ENCODE measurements around the gene GRAMD4. TPM values are rescaled to one million over a fixed set of nuclear protein-coding genes. Genes with fewer than 3 reads are reported as not detected.

GRAMD4 gene
- total and polyA plus RNA-seq, 10 of the 15 experiments (the other 5 are each of a cell fraction or from before 2014, with no cell fraction given), result 0.21 to 45.5 (median 10.6) TPM

DNA sequence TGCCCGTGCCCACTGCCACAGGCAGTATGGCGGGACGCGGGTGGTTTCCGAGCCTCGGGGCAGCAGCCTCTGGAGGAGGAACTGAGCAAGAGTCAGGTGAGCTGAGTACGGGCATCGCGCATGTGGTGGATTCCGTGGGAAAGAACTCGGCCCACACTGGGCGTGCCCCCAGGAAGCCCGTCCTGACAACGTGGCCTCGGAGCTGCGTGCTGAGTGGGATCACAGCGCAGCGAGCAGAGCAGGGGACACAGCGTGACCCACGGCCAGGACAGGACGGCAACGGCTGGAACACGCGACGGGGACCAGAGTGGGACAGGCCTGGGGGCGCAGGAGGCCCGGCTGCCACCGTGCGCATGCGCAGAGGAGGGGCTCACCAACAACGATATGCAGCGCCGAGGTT, 81.1 kb downstream of the GRAMD4 start (continued):
- TF ChIP-seq, protein P1, sequence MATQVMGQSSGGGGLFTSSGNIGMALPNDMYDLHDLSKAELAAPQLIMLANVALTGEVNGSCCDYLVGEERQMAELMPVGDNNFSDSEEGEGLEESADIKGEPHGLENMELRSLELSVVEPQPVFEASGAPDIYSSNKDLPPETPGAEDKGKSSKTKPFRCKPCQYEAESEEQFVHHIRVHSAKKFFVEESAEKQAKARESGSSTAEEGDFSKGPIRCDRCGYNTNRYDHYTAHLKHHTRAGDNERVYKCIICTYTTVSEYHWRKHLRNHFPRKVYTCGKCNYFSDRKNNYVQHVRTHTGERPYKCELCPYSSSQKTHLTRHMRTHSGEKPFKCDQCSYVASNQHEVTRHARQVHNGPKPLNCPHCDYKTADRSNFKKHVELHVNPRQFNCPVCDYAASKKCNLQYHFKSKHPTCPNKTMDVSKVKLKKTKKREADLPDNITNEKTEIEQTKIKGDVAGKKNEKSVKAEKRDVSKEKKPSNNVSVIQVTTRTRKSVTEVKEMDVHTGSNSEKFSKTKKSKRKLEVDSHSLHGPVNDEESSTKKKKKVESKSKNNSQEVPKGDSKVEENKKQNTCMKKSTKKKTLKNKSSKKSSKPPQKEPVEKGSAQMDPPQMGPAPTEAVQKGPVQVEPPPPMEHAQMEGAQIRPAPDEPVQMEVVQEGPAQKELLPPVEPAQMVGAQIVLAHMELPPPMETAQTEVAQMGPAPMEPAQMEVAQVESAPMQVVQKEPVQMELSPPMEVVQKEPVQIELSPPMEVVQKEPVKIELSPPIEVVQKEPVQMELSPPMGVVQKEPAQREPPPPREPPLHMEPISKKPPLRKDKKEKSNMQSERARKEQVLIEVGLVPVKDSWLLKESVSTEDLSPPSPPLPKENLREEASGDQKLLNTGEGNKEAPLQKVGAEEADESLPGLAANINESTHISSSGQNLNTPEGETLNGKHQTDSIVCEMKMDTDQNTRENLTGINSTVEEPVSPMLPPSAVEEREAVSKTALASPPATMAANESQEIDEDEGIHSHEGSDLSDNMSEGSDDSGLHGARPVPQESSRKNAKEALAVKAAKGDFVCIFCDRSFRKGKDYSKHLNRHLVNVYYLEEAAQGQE (IDR thresholded peaks at IDR 0.05; ENCODE audit: low read depth, low read length), result no peak
- TF ChIP-seq, protein P2, sequence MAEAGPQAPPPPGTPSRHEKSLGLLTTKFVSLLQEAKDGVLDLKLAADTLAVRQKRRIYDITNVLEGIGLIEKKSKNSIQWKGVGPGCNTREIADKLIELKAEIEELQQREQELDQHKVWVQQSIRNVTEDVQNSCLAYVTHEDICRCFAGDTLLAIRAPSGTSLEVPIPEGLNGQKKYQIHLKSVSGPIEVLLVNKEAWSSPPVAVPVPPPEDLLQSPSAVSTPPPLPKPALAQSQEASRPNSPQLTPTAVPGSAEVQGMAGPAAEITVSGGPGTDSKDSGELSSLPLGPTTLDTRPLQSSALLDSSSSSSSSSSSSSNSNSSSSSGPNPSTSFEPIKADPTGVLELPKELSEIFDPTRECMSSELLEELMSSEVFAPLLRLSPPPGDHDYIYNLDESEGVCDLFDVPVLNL (IDR thresholded peaks at IDR 0.05; ENCODE audit: low read depth, low read length), result no peak
- no peak for TF ChIP-seq GATAD2B (conservative IDR thresholded peaks at IDR 0.05; ENCODE audit: low read depth)
- TF ChIP-seq MTA3 (IDR thresholded peaks at IDR 0.05; ENCODE audit: borderline replicate concordance, low read length), result no peak
- TF ChIP-seq ZNF24 (IDR thresholded peaks at IDR 0.05), result no peak
- TF ChIP-seq CHD2 (IDR thresholded peaks at IDR 0.05; ENCODE audit: borderline replicate concordance, low read depth, low read length), result no peak
- TF ChIP-seq DPF2 (IDR thresholded peaks at IDR 0.05), result no peak

DNA sequence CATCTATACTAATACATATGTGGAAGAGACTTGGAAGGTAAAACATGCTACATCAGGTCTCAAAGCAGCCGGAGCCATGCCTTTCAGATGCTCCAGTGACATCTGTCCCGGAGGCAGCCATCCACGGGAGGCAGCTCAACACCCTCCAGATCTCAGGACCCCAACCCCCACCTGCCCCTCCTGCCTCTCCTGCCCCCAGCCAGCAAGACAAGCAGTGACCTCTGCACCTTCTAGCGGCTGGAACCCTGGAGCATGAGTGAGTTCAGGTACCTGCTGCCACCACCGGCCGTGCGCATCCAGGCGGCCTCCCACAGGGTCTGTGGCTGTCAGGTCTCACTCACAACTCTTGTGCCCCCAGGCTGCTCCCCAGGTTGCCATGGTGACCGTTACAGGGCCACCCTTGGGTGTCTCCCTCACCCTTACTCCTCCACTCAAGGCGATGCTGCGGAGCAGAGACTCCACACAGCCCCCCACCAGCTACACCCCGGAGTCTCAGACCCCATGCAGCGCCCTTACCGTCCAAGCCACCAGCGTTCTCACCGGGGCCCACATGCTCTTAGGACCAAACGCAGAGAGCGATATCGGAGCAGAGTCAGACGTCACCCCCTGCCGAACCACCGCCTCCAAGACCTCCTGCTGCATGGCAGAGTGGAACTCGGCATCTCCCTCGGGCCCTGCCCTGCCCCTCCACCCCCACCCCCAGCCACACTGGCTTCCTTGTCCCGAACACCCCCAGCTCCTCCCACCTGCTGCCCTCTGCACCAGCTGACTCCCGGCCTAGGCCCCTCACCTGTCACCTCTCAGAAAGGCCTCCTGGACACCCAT, 83.2 kb downstream of the GRAMD4 start:
- Histone ChIP-seq H4K20me1 (ENCODE audit: control insufficient read depth, insufficient read depth) (no peaks in the 10 kb centered on the region), H3K27ac (ENCODE audit: control insufficient read depth, insufficient read depth) (no peak overlapping the region), H3K4me1 (ENCODE audit: control insufficient read depth, insufficient read depth, low read length) (no peaks in the 10 kb centered on the region), H3K4me2 (ENCODE audit: control insufficient read depth, insufficient read depth) (no peak overlapping the region), H3K9me3 (replicated peaks; ENCODE audit: control insufficient read depth, insufficient read depth, low read length) (no peaks in the 10 kb centered on the region), H3K27me3 (replicated peaks in 1 of 2; ENCODE audit: control insufficient read depth in 2 of 2, insufficient read depth in 2 of 2, low read length in 1 of 2) (no peaks in the 10 kb centered on the region), H3K36me3 (ENCODE audit: control insufficient read depth in 2 of 2, insufficient read depth in 2 of 2, low read length in 1 of 2) (peaks cover 18 to 29% of the 10 kb centered on the region in 2 experiments), H3K9ac (ENCODE audit: control insufficient read depth, insufficient read depth, low read length) (no peak overlapping the region), H2AFZ (ENCODE audit: control insufficient read depth, low read depth, low read length) (no peak overlapping the region), H3K79me2 (ENCODE audit: control insufficient read depth, insufficient read depth, low read length) (no peaks in the 10 kb centered on the region), H3K4me3 (no peak overlapping the region)
- FAIRE-seq (no peak), ATAC-seq (no peak), DNase-seq (ENCODE audit: low read depth, low spot score) (no peak)
- 90% methylated on average over 23 of the region's 26 CpGs for WGBS (ENCODE audit: insufficient coverage, insufficient replicate concordance, low lambda C conversion rate, missing lambda C conversion rate)
- ChIA-PET SMC1A (ENCODE audit: uncharacterized antibody, unreplicated experiment) (no interaction called here), POLR2A (no interaction called here), RAD21 (ENCODE audit: unreplicated experiment) (no interaction called here), CTCF (interaction anchor here (0.7 to 2.1 kb wide), 2 partner anchors 100 to 140 kb away, joined by 3 to 6 read pairs; no protein-coding TSS in a partner anchor)
- intact Hi-C loops (cut with micrococcal nuclease; ENCODE audit: unreplicated experiment) (no loop called here), in situ Hi-C loops (cut with MboI) (no loop called here)
- no TSS peak for BruUV-seq (replicated peaks)
- no peak for TF ChIP-seq NR2F1 (conservative IDR thresholded peaks at IDR 0.05)
- TF ChIP-seq SUPT20H (IDR thresholded peaks at IDR 0.05; ENCODE audit: borderline replicate concordance, control insufficient read depth, low read depth, low read length), result no peak
- no peak for TF ChIP-seq ATF7 (IDR thresholded peaks at IDR 0.05; ENCODE audit: low read depth)
- TF ChIP-seq NFXL1 (IDR thresholded peaks at IDR 0.05; ENCODE audit: borderline replicate concordance), result no peak
- TF ChIP-seq, protein P3, sequence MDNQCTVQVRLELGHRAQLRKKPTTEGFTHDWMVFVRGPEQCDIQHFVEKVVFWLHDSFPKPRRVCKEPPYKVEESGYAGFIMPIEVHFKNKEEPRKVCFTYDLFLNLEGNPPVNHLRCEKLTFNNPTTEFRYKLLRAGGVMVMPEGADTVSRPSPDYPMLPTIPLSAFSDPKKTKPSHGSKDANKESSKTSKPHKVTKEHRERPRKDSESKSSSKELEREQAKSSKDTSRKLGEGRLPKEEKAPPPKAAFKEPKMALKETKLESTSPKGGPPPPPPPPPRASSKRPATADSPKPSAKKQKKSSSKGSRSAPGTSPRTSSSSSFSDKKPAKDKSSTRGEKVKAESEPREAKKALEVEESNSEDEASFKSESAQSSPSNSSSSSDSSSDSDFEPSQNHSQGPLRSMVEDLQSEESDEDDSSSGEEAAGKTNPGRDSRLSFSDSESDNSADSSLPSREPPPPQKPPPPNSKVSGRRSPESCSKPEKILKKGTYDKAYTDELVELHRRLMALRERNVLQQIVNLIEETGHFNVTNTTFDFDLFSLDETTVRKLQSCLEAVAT (IDR thresholded peaks at IDR 0.05), result no peak
